ENCODE measurements around the gene APOBEC2.

DNA sequence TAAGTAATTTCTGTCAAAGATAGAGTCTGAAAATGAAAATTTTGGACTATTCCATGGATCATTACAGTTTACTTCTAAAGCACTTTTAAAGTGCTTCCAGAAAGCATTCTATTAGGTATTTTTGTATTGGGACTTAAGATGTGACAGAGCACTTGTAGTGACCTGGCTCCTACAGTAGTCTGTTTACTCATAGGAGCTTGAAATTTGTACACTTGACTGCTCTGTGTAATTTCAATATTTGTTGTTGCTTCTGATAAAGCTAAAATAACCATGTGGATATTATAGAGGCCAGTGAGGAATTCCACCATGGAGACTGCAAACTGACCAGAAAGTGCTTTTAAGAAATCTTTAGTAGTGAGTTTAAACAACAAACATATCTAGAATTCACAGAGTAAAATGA lies 30.1 kb downstream of the APOBEC2 start:
- no peak for TF ChIP-seq EZH2 (IDR thresholded peaks at IDR 0.05; ENCODE audit: insufficient read depth, poor library complexity, severe bottlenecking)
- no peak for TF ChIP-seq EZH2phosphoT487 (IDR thresholded peaks at IDR 0.05; ENCODE audit: insufficient read depth, low read depth)

Data from GM23248 (cell line).